NCI-H1417 treated with DMSO at 0.1 percent for 48 hours (cell line): ENCODE measurements around the gene BMAL1.

Source experiments
- DNase-seq: peaks from one replicate; lab custom pipeline; 2025; lab: John Stamatoyannopoulos, UW

The BMAL1 gene

GRCh38 chr11:13343931-13344717, 66.5 kb downstream of the BMAL1 start:
- DNase-seq, result peak; percentile 46

DNA sequence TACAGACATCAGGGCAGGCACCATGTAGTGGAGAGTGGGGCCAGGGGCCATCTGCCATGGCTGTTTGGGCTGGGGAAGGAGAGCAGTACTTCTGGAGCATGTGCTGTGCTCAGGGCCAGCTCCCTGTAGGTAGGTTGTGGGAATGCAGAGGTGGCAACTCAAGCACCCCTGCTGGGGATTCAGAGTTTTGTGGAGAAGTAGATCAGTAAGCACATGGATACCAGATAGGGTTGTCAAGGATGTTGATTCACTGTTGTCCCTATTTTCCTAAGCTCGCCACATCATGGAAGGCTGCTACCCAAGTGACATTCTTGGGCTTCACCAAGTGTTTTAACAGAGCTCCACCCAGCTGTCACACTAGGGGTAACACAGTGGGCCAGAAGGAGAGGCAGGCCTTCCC, 67.2 kb downstream of the BMAL1 start:
- no peak for DNase-seq

DNA sequence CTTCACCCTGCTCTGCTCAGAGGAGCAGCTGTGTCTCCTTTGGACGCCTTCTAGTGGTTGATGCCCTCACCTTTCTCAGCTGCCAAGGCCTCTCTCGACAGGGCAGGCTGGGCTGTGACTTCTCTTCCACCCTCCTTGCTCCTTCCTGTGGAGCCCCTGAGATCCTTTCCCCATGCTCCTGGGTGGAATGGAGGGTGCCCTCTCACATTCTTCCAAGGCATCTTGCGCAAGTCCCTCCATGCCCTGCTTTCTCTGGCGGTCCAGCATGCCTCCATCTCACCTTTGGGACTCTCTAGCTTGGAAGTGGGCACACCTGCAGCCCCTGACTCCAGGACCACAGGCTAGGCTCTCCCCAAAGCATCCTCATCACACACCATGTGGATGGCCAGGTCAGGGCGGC, 68.9 kb downstream of the BMAL1 start:
- no peak for DNase-seq

DNA sequence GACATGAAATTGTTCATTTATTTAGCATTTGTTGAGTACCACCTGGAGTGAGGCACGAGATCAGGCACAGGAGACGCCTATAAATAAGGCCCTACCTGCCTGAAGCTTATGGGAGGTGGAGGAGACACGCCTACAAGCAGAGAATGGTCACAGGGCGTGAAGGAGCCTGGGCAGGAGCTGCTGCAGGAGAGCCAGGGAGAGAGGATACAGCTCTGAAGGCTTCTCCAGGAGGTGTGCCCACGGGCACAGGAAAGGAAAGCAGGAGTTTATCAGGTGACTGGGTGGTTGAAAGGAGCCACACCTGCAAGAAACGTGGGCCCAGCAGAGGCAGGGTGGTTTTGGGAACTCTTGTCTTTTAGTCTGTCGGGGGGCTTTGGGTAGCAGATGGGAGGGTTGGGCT, 70.3 kb downstream of the BMAL1 start:
- no peak for DNase-seq

- DNase-seq, result no peak
Measured at GRCh38 chr11:13348305-13348704, 70.7 kb downstream of the BMAL1 start.

GRCh38 chr11:13349046-13349445, 71.5 kb downstream of the BMAL1 start:
- no peak for DNase-seq

GRCh38 chr11:13349581-13349980, 72.0 kb downstream of the BMAL1 start:
- no peak for DNase-seq

DNA sequence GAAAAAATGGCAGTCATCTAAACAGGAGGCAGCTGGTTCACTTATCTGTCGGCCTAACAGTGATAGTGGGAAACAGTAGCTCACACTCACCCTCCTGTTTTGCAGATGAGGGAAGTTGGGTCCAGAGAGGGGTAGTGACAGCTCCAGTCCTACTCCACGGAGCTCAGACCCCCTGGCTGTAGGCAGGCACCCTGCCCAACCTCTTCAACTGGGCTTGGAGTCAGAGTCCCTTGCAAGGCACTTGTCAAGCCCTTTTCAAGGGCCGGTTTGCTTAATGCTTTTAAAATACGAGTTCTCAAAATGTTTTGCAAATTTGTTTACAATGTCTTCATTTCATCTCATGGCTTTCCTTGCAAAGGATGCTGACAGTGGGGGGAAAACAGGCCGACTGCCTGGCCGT, 75.1 kb downstream of the BMAL1 start:
- DNase-seq, result no peak

GRCh38 chr11:13354335-13354734, 76.7 kb downstream of the BMAL1 start:
- DNase-seq, result no peak

- no peak for DNase-seq
Measured at GRCh38 chr11:13355191-13355590, 77.6 kb downstream of the BMAL1 start.

DNA sequence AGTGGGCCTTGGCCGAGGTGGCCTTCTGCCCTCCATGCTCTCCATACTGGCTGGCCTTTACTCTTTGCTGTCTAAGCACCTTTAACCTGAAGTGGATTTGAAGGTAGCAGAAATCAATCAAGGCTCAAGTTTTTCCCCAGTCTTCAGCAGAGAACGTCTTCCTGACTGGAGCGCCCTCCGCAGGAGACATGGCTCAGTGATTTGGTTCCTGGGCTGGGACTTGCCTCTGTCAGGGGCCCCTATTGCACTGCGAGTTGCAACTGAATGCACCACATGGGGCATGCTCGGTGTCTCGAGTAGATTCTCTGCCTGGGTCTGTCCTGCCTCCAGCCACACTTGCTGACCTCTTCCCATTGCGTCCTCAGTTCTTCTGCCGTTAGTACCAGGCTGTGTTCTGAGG, 79.6 kb downstream of the BMAL1 start:
- no peak for DNase-seq

- no peak for DNase-seq
Measured at GRCh38 chr11:13358596-13359270, 81.1 kb downstream of the BMAL1 start.

GRCh38 chr11:13362596-13363109, 85.1 kb downstream of the BMAL1 start:
- no peak for DNase-seq

GRCh38 chr11:13364388-13364787, 86.8 kb downstream of the BMAL1 start:
- DNase-seq, result no peak

DNA sequence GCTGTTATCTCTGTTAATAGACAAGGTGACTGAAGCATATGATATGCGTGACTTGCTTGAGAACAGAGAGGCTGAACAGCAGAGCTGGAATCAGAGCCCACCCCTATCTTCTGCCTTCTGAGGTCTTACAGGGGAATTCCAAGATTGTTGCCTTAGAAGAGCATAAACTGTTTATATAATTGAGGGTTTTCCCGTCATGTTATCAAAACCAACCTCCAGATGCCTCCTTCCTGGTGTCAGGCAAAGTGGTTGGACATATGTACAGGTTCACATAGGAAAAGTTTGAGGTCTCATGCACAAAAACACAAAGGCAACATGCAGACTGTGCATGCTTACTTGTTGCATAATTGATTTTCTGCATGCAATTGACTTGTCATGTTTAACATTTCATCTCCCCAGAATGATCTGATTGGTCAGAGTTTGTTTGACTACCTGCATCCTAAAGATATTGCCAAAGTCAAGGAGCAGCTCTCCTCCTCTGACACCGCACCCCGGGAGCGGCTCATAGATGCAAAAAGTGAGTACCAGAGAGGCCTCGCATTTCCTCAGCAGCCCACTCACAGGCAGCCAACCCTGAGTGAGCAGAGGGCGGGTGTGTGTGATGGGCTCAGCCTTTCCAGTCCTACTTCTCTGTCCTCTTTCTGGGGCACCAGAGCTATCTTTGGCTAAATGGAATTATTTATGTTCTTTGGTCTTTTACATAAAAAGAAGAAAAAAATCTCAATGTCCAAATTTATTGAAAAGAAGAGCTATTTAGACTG, 88.9 kb downstream of the BMAL1 start:
- no peak for DNase-seq

DNA sequence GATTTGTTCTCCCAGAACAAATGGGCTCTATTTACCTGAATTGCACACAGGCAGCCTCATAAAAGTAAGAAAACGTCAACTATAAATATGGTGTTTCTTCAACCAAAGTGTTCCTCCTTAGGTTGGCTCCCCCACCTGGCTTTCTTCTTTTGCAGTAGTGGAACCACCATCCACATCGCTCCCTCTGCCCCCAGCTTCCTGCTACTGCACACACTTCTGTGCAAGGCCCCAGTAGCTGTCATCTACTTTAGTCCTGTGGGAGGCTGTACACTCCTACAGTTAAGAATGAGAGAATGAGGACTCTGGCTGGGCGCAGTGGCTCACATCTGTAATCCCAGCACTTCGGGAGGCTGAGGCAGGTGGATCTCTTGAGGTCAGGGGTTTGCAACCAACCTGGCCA, 89.5 kb downstream of the BMAL1 start:
- DNase-seq, result no peak

DNA sequence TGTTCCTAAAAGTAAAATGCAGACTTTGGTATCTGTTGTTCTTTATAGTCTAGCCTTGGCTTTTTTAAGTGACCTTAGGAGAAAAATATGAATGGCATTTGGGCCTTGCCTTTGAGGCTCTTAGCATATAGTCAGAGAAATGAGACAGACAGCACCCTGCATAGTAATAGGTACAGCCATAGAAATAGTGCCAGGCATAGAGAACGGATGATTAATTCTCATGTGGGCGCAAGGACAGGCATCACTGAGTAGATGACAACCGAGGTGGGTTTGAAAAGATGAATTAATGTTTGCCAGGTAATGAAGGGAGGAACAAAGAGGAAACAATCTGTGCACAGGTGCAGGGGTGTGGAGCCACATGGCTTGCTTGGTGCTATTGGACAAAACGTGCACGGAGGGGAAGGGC, 90.5 kb downstream of the BMAL1 start:
- DNase-seq, result no peak

DNA sequence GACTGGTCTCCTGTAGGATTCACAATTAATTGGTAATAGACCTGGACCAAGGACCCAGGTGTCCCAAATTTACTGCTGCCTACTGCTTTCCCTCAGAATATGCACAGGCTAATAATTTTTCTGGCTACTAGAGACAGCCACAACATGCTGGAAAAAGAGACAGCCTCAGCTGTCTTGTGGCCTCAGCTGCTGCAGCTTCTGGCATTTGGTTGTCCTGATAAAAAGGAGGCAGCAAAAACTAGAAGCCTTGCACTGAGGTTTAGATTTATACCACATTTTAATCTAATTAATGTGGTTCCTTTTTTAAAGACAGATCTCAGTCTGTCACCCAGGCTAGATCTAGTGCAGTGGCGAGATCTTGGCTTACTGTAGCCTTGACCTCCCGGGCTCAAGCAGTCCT, 95.6 kb downstream of the BMAL1 start:
- DNase-seq, result no peak

- no peak for DNase-seq
Measured at GRCh38 chr11:13375798-13376197, 98.2 kb downstream of the BMAL1 start.

DNA sequence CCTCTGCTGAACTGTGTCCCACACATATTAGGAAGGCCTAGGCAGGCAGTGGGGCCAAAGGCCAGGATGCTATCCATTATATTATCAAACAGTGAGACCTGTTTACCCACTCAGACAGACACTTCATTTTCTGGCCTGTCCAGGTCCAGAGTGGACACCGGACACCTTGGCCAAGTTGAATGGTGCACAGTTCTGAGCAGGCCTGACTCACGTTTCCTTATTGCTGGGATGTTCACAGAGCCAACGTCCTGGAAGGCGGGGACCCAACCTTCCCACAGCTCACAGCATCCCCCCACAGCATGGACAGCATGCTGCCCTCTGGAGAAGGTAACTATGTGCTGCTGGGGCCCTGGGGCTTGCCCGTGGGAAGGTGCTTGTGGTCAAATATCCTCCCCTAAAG, 98.8 kb downstream of the BMAL1 start:
- DNase-seq, result no peak

DNA sequence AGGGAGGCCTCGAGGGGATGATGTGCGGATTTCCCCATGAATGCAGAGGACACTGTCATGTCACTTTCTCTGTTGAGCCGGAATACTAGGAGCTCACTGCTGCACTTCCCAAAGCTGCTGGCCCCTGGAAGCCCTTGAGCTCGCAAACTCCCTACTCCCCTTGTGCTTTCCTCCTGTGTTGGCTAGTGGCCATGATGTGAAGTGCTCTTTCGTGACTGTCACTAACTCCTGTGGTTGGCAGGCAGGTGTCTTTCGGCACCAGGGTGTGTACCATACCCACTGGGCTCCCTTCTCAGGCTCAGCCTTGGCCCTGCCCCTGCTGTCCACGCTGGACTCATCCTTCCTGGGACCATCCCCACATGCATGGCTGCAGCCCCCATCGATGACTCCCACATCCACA, 99.2 kb downstream of the BMAL1 start:
- DNase-seq, result no peak

- no peak for DNase-seq
Measured at GRCh38 chr11:13378316-13378715, 100.7 kb downstream of the BMAL1 start.

DNA sequence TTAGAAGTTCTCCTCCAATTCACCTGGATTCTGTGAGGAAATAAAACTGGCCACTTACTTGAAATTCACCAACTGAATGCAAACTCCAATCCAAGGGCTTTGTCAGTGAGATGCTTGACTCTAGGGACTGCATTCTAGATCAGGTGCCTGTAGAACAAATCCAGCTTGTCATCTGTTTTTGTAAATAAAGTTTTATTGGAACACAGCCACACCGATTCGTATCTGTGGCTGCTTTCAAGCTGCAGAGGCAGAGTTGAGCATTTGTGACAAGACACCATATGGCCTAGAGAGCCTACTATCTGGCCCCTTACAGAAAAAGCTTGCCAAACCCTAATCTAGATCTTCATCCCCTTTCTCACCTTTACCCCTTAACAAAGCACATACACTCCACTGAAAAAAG, 103.1 kb downstream of the BMAL1 start:
- DNase-seq, result no peak
